ENCODE data around the gene KCTD17.

GRCh38 chr22:37075046-37075445 is 23.5 kb downstream of the KCTD17 start:
- TF ChIP-seq CTCF (IDR thresholded peaks at IDR 0.05) (no peak), POLR2A (IDR thresholded peaks at IDR 0.05) (no peak)

All from tibial nerve (tissue), 3 donors.